ENCODE data around the gene MORN3. TPM values are rescaled to one million over a fixed set of nuclear protein-coding genes. Genes with fewer than 3 reads are reported as not detected.

The MORN3 gene
- total and polyA plus RNA-seq, 10 of the 15 experiments (the other 5 are each of a cell fraction or from before 2014, with no cell fraction given): 0.08 to 0.34 (median 0.17) TPM

DNA sequence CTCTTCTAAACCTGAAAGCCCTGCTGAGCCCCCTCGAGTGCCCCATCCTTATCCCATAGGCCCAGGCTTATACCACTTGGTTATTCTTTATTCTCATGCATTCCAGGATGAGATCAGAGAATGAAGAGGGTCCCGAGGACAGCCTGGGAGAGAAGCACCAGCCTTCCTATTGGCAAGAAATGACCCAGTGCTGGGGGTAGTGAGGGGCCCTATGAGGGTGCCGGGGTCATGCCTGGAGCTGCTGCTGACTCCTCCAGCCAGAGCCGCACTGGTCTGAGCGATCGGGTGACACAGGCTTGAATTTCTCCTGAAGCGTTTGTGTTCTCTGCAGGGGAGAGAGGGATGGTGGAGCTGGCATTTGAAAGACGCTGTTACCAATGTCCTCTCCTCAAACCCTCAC, 18.1 kb downstream of the MORN3 start:
- Histone ChIP-seq H3K4me2 (ENCODE audit: control insufficient read depth, insufficient read depth) (no peak overlapping the region), H3K4me3 (no peak overlapping the region), H3K9ac (ENCODE audit: control insufficient read depth, insufficient read depth, low read length) (no peak overlapping the region), H3K27ac (ENCODE audit: control insufficient read depth, insufficient read depth) (no peak overlapping the region), H3K9me3 (replicated peaks; ENCODE audit: control insufficient read depth, insufficient read depth, low read length) (no peaks in the 10 kb centered on the region), H3K36me3 (ENCODE audit: control insufficient read depth in 2 of 2, insufficient read depth in 2 of 2, low read length in 1 of 2) (no peaks in the 10 kb centered on the region), H3K4me1 (ENCODE audit: control insufficient read depth, insufficient read depth, low read length) (no peaks in the 10 kb centered on the region), H2AFZ (ENCODE audit: control insufficient read depth, low read depth, low read length) (no peak overlapping the region), H3K79me2 (ENCODE audit: control insufficient read depth, insufficient read depth, low read length) (no peaks in the 10 kb centered on the region), H4K20me1 (ENCODE audit: control insufficient read depth, insufficient read depth) (no peaks in the 10 kb centered on the region), H3K27me3 (replicated peaks in 1 of 2; ENCODE audit: control insufficient read depth in 2 of 2, insufficient read depth in 2 of 2, low read length in 1 of 2) (no peaks in the 10 kb centered on the region)
- in situ Hi-C loops (cut with MboI) (no loop called here), intact Hi-C loops (cut with micrococcal nuclease; ENCODE audit: unreplicated experiment) (no loop called here)
- RAD21 ChIA-PET (ENCODE audit: unreplicated experiment): interaction anchor here (0.6 kb wide), 1 partner anchor 30 kb away, joined by 3 read pairs; no protein-coding TSS in a partner anchor
- no peak for FAIRE-seq
- ATAC-seq: no peak
- DNase-seq (ENCODE audit: low read depth, low spot score): no peak
- BruUV-seq (replicated peaks): no TSS peak
- SMC1A ChIA-PET (ENCODE audit: uncharacterized antibody, unreplicated experiment): interaction anchor here (1.0 to 1.7 kb wide), 2 partner anchors 9 to 13 kb away, joined by 4 to 8 read pairs; no protein-coding TSS in a partner anchor
- CTCF ChIA-PET: interaction anchor here (0.6 to 1.5 kb wide), 3 partner anchors 10 to 171 kb away, joined by 3 to 4 read pairs (median 3); no protein-coding TSS in a partner anchor
- 80% methylated on average over 8 of the region's 8 CpGs for WGBS (ENCODE audit: insufficient coverage, insufficient replicate concordance, low lambda C conversion rate, missing lambda C conversion rate)
- POLR2A ChIA-PET: interaction anchor here (0.9 to 2.5 kb wide), 3 partner anchors 12 to 24 kb away, joined by 4 to 10 read pairs (median 4); partner anchors contain the start of gene ORAI1
- TF ChIP-seq, protein P1, sequence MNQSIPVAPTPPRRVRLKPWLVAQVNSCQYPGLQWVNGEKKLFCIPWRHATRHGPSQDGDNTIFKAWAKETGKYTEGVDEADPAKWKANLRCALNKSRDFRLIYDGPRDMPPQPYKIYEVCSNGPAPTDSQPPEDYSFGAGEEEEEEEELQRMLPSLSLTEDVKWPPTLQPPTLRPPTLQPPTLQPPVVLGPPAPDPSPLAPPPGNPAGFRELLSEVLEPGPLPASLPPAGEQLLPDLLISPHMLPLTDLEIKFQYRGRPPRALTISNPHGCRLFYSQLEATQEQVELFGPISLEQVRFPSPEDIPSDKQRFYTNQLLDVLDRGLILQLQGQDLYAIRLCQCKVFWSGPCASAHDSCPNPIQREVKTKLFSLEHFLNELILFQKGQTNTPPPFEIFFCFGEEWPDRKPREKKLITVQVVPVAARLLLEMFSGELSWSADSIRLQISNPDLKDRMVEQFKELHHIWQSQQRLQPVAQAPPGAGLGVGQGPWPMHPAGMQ (IDR thresholded peaks at IDR 0.05; ENCODE audit: borderline replicate concordance): no peak
- TF ChIP-seq GATAD2B (conservative IDR thresholded peaks at IDR 0.05; ENCODE audit: low read depth) (no peak), NFIC (IDR thresholded peaks at IDR 0.05; ENCODE audit: low read depth, low read length) (no peak), NFYA (IDR thresholded peaks at IDR 0.05; ENCODE audit: borderline replicate concordance, low read depth, low read length) (no peak), WRNIP1 (IDR thresholded peaks at IDR 0.05; ENCODE audit: borderline replicate concordance, low read depth, low read length) (no peak), RB1 (IDR thresholded peaks at IDR 0.05; ENCODE audit: borderline replicate concordance) (no peak), ZSCAN29 (IDR thresholded peaks at IDR 0.05) (no peak), LARP7 (IDR thresholded peaks at IDR 0.05) (no peak), KAT2A (conservative IDR thresholded peaks at IDR 0.05; ENCODE audit: control insufficient read depth, low read depth, low read length) (no peak)
- TF ChIP-seq, protein P2, sequence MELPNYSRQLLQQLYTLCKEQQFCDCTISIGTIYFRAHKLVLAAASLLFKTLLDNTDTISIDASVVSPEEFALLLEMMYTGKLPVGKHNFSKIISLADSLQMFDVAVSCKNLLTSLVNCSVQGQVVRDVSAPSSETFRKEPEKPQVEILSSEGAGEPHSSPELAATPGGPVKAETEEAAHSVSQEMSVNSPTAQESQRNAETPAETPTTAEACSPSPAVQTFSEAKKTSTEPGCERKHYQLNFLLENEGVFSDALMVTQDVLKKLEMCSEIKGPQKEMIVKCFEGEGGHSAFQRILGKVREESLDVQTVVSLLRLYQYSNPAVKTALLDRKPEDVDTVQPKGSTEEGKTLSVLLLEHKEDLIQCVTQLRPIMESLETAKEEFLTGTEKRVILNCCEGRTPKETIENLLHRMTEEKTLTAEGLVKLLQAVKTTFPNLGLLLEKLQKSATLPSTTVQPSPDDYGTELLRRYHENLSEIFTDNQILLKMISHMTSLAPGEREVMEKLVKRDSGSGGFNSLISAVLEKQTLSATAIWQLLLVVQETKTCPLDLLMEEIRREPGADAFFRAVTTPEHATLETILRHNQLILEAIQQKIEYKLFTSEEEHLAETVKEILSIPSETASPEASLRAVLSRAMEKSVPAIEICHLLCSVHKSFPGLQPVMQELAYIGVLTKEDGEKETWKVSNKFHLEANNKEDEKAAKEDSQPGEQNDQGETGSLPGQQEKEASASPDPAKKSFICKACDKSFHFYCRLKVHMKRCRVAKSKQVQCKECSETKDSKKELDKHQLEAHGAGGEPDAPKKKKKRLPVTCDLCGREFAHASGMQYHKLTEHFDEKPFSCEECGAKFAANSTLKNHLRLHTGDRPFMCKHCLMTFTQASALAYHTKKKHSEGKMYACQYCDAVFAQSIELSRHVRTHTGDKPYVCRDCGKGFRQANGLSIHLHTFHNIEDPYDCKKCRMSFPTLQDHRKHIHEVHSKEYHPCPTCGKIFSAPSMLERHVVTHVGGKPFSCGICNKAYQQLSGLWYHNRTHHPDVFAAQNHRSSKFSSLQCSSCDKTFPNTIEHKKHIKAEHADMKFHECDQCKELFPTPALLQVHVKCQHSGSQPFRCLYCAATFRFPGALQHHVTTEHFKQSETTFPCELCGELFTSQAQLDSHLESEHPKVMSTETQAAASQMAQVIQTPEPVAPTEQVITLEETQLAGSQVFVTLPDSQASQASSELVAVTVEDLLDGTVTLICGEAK (IDR thresholded peaks at IDR 0.05; ENCODE audit: borderline replicate concordance): no peak
- TF ChIP-seq, protein P3, sequence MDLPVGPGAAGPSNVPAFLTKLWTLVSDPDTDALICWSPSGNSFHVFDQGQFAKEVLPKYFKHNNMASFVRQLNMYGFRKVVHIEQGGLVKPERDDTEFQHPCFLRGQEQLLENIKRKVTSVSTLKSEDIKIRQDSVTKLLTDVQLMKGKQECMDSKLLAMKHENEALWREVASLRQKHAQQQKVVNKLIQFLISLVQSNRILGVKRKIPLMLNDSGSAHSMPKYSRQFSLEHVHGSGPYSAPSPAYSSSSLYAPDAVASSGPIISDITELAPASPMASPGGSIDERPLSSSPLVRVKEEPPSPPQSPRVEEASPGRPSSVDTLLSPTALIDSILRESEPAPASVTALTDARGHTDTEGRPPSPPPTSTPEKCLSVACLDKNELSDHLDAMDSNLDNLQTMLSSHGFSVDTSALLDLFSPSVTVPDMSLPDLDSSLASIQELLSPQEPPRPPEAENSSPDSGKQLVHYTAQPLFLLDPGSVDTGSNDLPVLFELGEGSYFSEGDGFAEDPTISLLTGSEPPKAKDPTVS (IDR thresholded peaks at IDR 0.05; ENCODE audit: low read depth, low read length): no peak
- TF ChIP-seq, protein P4, sequence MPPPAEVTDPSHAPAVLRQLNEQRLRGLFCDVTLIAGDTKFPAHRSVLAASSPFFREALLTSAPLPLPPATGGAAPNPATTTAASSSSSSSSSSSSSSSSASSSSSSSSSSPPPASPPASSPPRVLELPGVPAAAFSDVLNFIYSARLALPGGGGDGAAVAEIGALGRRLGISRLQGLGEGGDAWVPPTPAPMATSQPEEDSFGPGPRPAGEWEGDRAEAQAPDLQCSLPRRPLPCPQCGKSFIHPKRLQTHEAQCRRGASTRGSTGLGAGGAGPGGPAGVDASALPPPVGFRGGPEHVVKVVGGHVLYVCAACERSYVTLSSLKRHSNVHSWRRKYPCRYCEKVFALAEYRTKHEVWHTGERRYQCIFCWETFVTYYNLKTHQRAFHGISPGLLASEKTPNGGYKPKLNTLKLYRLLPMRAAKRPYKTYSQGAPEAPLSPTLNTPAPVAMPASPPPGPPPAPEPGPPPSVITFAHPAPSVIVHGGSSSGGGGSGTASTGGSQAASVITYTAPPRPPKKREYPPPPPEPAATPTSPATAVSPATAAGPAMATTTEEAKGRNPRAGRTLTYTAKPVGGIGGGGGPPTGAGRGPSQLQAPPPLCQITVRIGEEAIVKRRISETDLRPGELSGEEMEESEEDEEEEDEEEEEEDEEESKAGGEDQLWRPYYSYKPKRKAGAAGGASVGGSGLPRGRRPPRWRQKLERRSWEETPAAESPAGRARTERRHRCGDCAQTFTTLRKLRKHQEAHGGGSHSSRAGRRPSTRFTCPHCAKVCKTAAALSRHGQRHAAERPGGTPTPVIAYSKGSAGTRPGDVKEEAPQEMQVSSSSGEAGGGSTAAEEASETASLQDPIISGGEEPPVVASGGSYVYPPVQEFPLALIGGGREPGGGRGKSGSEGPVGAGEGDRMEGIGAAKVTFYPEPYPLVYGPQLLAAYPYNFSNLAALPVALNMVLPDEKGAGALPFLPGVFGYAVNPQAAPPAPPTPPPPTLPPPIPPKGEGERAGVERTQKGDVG (CRISPR knock-in tag; IDR thresholded peaks at IDR 0.05): no peak
- TF ChIP-seq, protein P5, sequence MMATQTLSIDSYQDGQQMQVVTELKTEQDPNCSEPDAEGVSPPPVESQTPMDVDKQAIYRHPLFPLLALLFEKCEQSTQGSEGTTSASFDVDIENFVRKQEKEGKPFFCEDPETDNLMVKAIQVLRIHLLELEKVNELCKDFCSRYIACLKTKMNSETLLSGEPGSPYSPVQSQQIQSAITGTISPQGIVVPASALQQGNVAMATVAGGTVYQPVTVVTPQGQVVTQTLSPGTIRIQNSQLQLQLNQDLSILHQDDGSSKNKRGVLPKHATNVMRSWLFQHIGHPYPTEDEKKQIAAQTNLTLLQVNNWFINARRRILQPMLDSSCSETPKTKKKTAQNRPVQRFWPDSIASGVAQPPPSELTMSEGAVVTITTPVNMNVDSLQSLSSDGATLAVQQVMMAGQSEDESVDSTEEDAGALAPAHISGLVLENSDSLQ (IDR thresholded peaks at IDR 0.05): no peak
